Mesenchymal stem cell (in vitro differentiated cells and primary cell): ENCODE results near the gene ECI2.

ENCODE experiments used
- DNase-seq: peaks from one replicate; pipeline ENCODE4 v3.0.0-alpha.2; 2013
- H2AFZ ChIP-seq: one replicate; pipeline ENCODE4 v1.6.1; 2013; ENCODE audit warnings: low read depth, mild to moderate bottlenecking, control low read depth, inconsistent platforms, low read length, moderate library complexity
- H2AK5ac ChIP-seq: 2 replicates; pipeline ENCODE4 v1.6.1; 2013; ENCODE audit warnings: low read length, moderate library complexity, mild to moderate bottlenecking, inconsistent platforms; ENCODE audit not compliant: severe bottlenecking
- H2BK120ac ChIP-seq: one replicate; pipeline ENCODE4 v1.6.1; 2013; ENCODE audit warnings: low read depth, mild to moderate bottlenecking, inconsistent platforms, low read length, moderate library complexity
- H2BK12ac ChIP-seq, 2 experiments: one replicate each; pipeline ENCODE4 v1.6.1; 2013; ENCODE audit warnings: inconsistent platforms in 2 of 2, low read length in 2 of 2, mild to moderate bottlenecking in 2 of 2, moderate library complexity in 2 of 2, control low read depth in 1 of 2
- H2BK15ac ChIP-seq: one replicate; pipeline ENCODE4 v1.6.1; 2013; ENCODE audit warnings: mild to moderate bottlenecking, low read depth, inconsistent platforms; ENCODE audit not compliant: poor library complexity, severe bottlenecking
- H2BK5ac ChIP-seq: 2 replicates; pipeline ENCODE4 v1.6.1; 2013; ENCODE audit warnings: low read depth, mild to moderate bottlenecking, low read length, control low read depth, inconsistent platforms; ENCODE audit not compliant: poor library complexity, severe bottlenecking
- H3K14ac ChIP-seq, 2 experiments: one replicate each; pipeline ENCODE4 v1.6.1; 2013; ENCODE audit warnings: inconsistent platforms in 2 of 2, low read length in 2 of 2, control low read depth in 1 of 2, mild to moderate bottlenecking in 1 of 2, moderate library complexity in 1 of 2
- H3K18ac ChIP-seq, 2 experiments: one replicate each; pipeline ENCODE4 v1.6.1; 2013; ENCODE audit warnings: inconsistent platforms in 2 of 2, low read length in 2 of 2, control low read depth in 1 of 2, low read depth in 1 of 2, mild to moderate bottlenecking in 1 of 2
- H3K23ac ChIP-seq, 2 experiments: one replicate each; pipeline ENCODE4 v1.6.1; 2013; ENCODE audit warnings: inconsistent platforms in 2 of 2, low read length in 2 of 2, mild to moderate bottlenecking in 2 of 2, moderate library complexity in 2 of 2, control low read depth in 1 of 2
- H3K27ac ChIP-seq: 2 replicates; pipeline ENCODE4 v1.5.1; 2013; ENCODE audit warnings: mild to moderate bottlenecking, moderate library complexity, low read length, control low read depth, inconsistent platforms; ENCODE audit not compliant: poor library complexity, severe bottlenecking
- H3K27me3 ChIP-seq, 2 experiments: 2 replicates each; pipeline versions ENCODE4 v1.6.1 to v1.7.0; 2013; ENCODE audit warnings: low read length in 2 of 2, mild to moderate bottlenecking in 2 of 2, moderate library complexity in 2 of 2, control low read depth in 1 of 2, inconsistent platforms in 1 of 2; ENCODE audit not compliant: control insufficient read depth in 1 of 2, insufficient read depth in 1 of 2
- H3K36me3 ChIP-seq, 2 experiments: 2 replicates each; pipeline versions ENCODE4 v1.6.1 to v1.7.0; 2013; ENCODE audit warnings: low read length in 2 of 2, control low read depth in 1 of 2, inconsistent platforms in 1 of 2, low read depth in 1 of 2, mild to moderate bottlenecking in 1 of 2; ENCODE audit not compliant: insufficient read depth in 2 of 2, control insufficient read depth in 1 of 2
- H3K4ac ChIP-seq, 2 experiments: one replicate each; pipeline ENCODE4 v1.6.1; 2013; ENCODE audit warnings: inconsistent platforms in 2 of 2, low read length in 2 of 2, mild to moderate bottlenecking in 2 of 2, moderate library complexity in 2 of 2, control low read depth in 1 of 2, low read depth in 1 of 2
- H3K4me1 ChIP-seq: 2 replicates; pipeline ENCODE4 v1.6.1; 2013; ENCODE audit warnings: low read depth, low read length, control low read depth; ENCODE audit not compliant: control insufficient read depth, insufficient read depth
- H3K4me2 ChIP-seq: 2 replicates; pipeline ENCODE4 v1.6.1; 2013; ENCODE audit warnings: low read length, mild to moderate bottlenecking, inconsistent platforms; ENCODE audit not compliant: poor library complexity, severe bottlenecking
- H3K4me3 ChIP-seq, 2 experiments: 2 replicates each; pipeline versions ENCODE4 v1.5.1 to v1.7.0; 2013; ENCODE audit warnings: low read length in 2 of 2, mild to moderate bottlenecking in 2 of 2, control low read depth in 1 of 2, low read depth in 1 of 2; ENCODE audit not compliant: insufficient read depth in 1 of 2
- H3K79me1 ChIP-seq: replicated peaks from 2 replicates; pipeline ENCODE4 v1.6.1; 2013; ENCODE audit warnings: mild to moderate bottlenecking, control low read depth, low read length, inconsistent platforms; ENCODE audit not compliant: poor library complexity, severe bottlenecking
- H3K9ac ChIP-seq: 2 replicates; pipeline ENCODE4 v1.7.0; 2013; ENCODE audit warnings: mild to moderate bottlenecking, low read length, moderate library complexity
- H3K9me3 ChIP-seq: 2 replicates; pipeline ENCODE4 v1.7.0; 2013; ENCODE audit warnings: mild to moderate bottlenecking, low read length; ENCODE audit not compliant: control insufficient read depth
- H4K8ac ChIP-seq: one replicate; pipeline ENCODE4 v1.6.1; 2013; ENCODE audit warnings: inconsistent platforms, mild to moderate bottlenecking, low read length, moderate library complexity
- H4K91ac ChIP-seq: one replicate; pipeline ENCODE4 v1.6.1; 2013; ENCODE audit warnings: mild to moderate bottlenecking, low read length, inconsistent platforms
- WGBS: methylation state at CpG from one replicate; pipeline ENCODE4 v1.1.7; 2013; ENCODE audit warnings: mixed read lengths; 5-methylcytosine and 5-hydroxymethylcytosine counted together

Gene ECI2

GRCh38 chr6:4135665-4136353 is 434 bp upstream of the ECI2 start:
- Histone ChIP-seq H3K36me3 (peaks cover 5 to 23% of the 10 kb centered on the region in 2 experiments), H3K18ac (peak overlapping the region; percentile 22 to 37), H3K9ac (peak overlapping the region; percentile 94), H3K4me2 (peak overlapping the region; percentile 95), H3K4ac (peak overlapping the region in 1 of 2 experiments; percentile 12), H4K8ac (peak overlapping the region; percentile 52), H3K9me3 (no peaks in the 10 kb centered on the region), H2BK120ac (no peak overlapping the region), H4K91ac (peak overlapping the region; percentile 25), H3K79me1 (peaks cover 10% of the 10 kb centered on the region), H3K23ac (no peak overlapping the region), H2AFZ (peak overlapping the region; percentile 10), H3K14ac (peak overlapping the region; percentile 2 to 62), H2BK15ac (no peak overlapping the region), H3K4me1 (peaks cover 5% of the 10 kb centered on the region), H3K27ac (peak overlapping the region; percentile 57), H2BK5ac (no peak overlapping the region), H2BK12ac (no peak overlapping the region), H3K4me3 (peak overlapping the region; percentile 59 to 94), H2AK5ac (no peak overlapping the region), H3K27me3 (no peaks in the 10 kb centered on the region)
- WGBS: under 1% methylated on average over 38 of the region's 64 CpGs
- peak; percentile 91 for DNase-seq

- peak overlapping the region; percentile 44 to 99 for H3K4me3 ChIP-seq
- 15% methylated on average over 7 of the region's 13 CpGs for WGBS
- no peaks in the 10 kb centered on the region for H3K9me3 ChIP-seq
- peaks cover 16% of the 10 kb centered on the region for H3K79me1 ChIP-seq
- H4K91ac ChIP-seq: no peak overlapping the region
- H2BK15ac ChIP-seq: no peak overlapping the region
- H3K4ac ChIP-seq: no peak overlapping the region
- H3K36me3 ChIP-seq: peaks cover 11 to 39% of the 10 kb centered on the region in 2 experiments
- no peak overlapping the region for H2AK5ac ChIP-seq
- H3K27me3 ChIP-seq: no peaks in the 10 kb centered on the region
- peak overlapping the region; percentile 99 for H3K9ac ChIP-seq
- H3K18ac ChIP-seq: peak overlapping the region in 1 of 2 experiments; percentile 66
- H2BK120ac ChIP-seq: no peak overlapping the region
- no peak overlapping the region for H2BK12ac ChIP-seq
- peaks cover 5% of the 10 kb centered on the region for H3K4me1 ChIP-seq
- H3K23ac ChIP-seq: no peak overlapping the region
- no peak overlapping the region for H3K14ac ChIP-seq
- H3K27ac ChIP-seq: peak overlapping the region; percentile 18
- no peak overlapping the region for H2AFZ ChIP-seq
- H4K8ac ChIP-seq: no peak overlapping the region
- no peak overlapping the region for H2BK5ac ChIP-seq
- peak overlapping the region; percentile 78 for H3K4me2 ChIP-seq
- DNase-seq: peak; percentile 31
Measured at GRCh38 chr6:4133941-4134838, 1.2 kb downstream of the ECI2 start.

GRCh38 chr6:4130357-4130987 is 4.9 kb downstream of the ECI2 start:
- Histone ChIP-seq H3K27me3 (no peaks in the 10 kb centered on the region), H3K4me3 (no peak overlapping the region), H4K91ac (no peak overlapping the region), H3K9ac (no peak overlapping the region), H4K8ac (no peak overlapping the region), H3K18ac (no peak overlapping the region), H3K36me3 (peaks cover 17 to 72% of the 10 kb centered on the region in 2 experiments), H2BK120ac (no peak overlapping the region), H2BK12ac (no peak overlapping the region), H3K4me1 (peaks cover 5% of the 10 kb centered on the region), H2BK5ac (no peak overlapping the region), H3K4me2 (no peak overlapping the region), H2AFZ (no peak overlapping the region), H3K14ac (no peak overlapping the region), H2AK5ac (no peak overlapping the region), H3K23ac (no peak overlapping the region), H2BK15ac (no peak overlapping the region), H3K9me3 (no peaks in the 10 kb centered on the region), H3K4ac (no peak overlapping the region), H3K79me1 (peaks cover 13% of the 10 kb centered on the region), H3K27ac (no peak overlapping the region)
- 100% methylated on average over 4 of the region's 5 CpGs for WGBS
- no peak for DNase-seq

GRCh38 chr6:4129446-4129845 is 5.9 kb downstream of the ECI2 start:
- Histone ChIP-seq H4K91ac (no peak overlapping the region), H2AK5ac (no peak overlapping the region), H3K9ac (no peak overlapping the region), H2BK120ac (no peak overlapping the region), H3K18ac (no peak overlapping the region), H3K79me1 (peaks cover 17% of the 10 kb centered on the region), H3K27ac (no peak overlapping the region), H2BK12ac (no peak overlapping the region), H3K23ac (no peak overlapping the region), H3K4me1 (peaks cover 9% of the 10 kb centered on the region), H3K36me3 (peaks cover 22 to 82% of the 10 kb centered on the region in 2 experiments), H3K14ac (no peak overlapping the region), H2BK15ac (no peak overlapping the region), H3K4me3 (no peak overlapping the region), H3K27me3 (no peaks in the 10 kb centered on the region), H4K8ac (no peak overlapping the region), H3K9me3 (no peaks in the 10 kb centered on the region), H3K4me2 (no peak overlapping the region), H2AFZ (no peak overlapping the region), H2BK5ac (no peak overlapping the region), H3K4ac (no peak overlapping the region)
- no peak for DNase-seq
